NCI-H2227 (cell line): Measurements from ENCODE around the gene ATF5.
"Not testable (repeated sequence)": the region's sequence is repeated elsewhere in the genome, so short reads cannot be mapped to it uniquely, and the experiment has no call there.

Source experiments
- DNase-seq: peaks from one replicate; lab custom pipeline; 2025; ENCODE audit not compliant: unreplicated experiment; lab: John Stamatoyannopoulos, UW

The ATF5 gene

DNA sequence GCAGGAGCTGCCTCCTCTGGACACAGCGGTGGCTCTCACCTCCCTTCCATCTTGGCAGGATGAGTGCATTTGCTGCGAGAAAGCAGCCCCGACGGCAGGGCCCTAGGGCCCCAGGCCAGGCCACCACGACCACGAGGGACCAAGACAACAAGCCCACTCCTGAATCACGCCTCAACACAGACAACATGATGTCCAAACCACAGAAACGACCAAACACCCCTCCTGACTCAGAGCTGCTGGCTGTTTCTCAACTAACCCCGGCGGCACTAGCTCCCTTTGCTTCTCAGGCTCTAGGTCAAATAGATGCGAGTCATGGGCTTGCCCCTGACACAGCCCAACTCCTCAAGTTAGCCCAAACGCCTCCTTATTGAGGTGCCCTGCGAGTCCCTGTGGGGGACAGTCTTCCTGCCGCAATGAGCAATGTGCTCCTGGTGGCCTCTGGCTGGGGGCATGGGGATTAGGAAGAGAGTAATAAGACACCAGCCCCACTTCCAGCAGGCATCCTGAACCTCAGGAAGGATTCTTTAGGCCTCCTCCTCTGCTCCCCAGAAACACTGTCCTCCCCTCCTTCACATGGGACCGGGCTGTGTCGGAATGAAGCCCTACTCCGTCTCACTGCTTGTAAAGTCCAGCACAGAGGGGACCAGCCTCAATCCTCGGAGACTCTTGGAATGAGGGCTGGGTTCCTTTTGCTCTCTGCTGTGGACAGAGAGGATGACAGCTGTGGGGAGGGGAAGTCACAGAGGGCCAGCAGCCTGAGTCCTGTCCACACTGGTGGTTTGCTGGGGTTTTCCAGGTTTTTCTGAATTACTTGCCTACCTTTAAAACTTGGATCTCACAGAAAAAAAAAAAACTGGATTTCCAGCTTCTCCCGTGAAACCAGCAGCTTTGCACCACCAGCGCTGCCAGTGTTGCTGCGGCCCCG lies 6.9 kb upstream of the ATF5 start:
- DNase-seq = no peak

DNA sequence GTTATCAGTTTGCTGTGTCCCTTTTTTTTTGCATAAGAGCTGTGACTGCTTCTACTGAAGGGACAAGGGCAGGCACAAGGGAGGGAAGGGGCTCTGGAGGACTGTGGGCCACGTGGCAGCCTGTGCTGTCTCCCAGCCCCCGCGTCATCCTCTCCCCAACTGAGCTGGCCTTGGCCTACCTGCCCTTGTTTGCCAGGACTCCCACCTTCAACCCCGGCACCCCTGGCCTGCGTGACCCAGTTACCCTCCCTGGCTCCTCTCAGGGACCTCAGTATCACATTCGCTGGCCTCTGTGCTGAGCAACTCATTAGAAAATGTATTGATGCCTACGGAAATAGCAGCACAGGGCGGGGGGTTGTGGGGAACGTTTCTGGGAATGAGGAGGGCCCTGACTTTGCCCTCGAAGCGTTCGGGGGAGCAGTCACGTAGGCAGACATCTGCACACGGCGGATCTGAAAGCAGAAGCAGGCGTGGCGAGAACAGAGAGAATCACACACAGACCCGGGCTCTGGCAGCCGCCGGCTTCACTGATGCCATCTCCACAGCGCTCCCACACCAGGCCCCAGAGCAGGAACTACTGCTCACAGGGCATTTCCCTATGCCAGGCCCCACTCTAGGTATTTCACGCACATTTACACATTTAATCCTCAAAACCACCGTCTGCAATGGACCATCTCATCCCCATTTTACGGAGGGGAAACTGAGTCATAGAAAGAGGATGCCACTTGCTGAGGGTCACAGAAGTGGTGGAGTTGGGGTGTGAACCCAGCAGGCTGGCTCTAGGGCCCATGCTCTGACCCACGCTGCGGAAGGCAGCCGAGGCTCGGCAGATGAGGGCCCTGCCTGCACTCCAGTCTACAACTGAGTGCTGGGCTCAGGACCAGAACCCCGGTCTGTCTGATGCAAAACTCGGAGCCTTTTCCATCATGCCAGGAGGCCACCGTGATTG lies 5.7 kb upstream of the ATF5 start:
- DNase-seq = no peak

- no peak for DNase-seq
Measured at GRCh38 chr19:49924004-49924880, 4.8 kb upstream of the ATF5 start.

DNA sequence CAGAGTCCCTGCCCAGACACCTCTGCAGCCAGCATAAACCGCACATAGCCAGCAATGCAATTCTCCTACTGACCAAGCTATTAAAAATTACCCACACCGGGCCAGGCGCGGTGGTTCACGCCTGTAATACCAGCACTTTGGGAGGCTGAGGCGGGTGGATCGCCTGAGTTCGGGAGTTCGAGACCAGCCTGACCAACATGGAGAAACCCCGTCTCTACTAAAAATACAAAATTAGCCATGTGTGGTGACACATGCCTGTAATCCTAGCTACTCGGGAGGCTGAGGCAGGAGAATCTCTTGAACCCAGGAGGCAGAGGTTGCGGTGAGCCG lies 4.2 kb upstream of the ATF5 start:
- not testable (repeated sequence) for DNase-seq

DNA sequence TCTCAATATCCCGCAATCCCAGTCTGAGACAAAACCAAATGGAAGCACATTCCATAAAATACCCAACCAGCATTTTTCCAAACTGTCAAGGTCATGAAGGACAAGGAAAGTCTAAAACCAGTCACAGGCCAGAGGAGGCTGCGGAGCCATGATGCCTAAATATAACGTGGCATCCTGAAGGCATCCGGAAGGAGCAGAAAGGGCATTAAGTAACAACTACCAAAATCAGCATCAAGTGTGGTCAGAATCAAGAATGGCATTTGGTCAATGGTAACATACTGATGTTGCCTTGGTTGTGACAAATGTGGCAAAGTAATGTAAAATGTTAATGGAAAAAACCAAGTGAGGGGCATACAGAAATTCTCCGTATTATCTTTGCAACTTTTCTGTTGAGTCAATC lies 3.5 kb upstream of the ATF5 start:
- DNase-seq = no peak

DNA sequence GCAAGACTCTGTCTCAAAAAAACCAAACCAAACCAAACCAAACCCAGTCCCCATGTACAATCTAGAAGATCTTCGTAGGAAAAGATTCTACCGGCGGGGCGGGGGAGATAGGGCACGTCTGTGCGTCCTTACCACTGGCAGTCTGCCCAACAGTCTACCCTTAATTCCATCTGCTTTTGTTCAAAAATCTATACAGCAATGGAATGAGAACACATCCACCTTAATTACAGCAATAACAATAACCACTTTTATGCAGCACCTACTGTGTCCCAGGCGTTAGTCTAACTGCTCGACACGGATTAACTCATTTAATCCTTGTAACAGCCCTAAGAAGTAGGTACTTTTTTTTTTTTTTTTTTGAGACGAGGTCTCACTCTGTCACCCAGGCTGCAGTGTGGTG lies 2.5 kb upstream of the ATF5 start:
- DNase-seq = no peak

- no peak for DNase-seq
Measured at GRCh38 chr19:49927526-49928264, 1.3 kb upstream of the ATF5 start.

DNA sequence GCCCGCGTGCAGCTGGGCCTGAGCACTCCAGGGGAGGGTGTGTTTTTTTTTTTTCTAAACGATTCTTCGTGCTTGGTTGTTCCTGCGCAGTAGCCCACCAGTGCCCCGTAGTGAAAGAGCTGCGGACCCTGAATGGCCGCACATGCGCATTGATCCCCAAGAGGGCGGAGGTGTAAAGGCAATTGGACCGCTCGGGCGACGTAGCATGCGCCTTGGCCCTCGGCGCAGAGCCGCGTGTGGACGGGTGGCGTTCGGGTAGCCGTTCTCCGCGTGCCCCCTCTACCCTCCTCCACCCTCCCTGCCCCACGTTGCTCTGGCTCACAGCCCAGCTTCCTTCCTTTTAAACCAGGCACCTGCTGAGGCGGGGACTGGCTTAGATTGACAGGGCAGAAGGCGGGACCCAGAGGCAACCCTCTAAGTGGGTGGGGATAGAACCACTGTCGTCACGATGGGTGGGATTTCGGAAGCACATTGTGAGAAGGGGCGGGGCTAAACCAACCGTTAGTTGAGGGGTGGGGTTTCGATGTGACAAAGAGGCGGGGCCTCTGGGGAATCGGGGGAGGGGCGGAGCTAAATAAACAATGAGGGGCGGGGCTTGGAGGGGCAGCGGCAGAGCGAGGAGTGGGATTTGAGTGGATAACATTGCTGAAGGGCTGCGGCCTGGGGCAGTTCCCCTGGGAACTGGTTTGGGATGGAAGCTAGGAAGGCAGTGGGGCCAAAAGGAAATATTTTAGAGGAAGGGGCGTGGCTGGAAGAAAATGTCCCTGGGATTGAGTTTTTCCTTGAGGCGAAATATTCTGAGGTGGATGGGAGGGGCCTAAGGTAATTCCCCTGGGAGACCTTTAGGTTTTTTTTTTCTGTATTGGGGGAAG lies 842 bp downstream of the ATF5 start:
- DNase-seq = peak; percentile 93

DNA sequence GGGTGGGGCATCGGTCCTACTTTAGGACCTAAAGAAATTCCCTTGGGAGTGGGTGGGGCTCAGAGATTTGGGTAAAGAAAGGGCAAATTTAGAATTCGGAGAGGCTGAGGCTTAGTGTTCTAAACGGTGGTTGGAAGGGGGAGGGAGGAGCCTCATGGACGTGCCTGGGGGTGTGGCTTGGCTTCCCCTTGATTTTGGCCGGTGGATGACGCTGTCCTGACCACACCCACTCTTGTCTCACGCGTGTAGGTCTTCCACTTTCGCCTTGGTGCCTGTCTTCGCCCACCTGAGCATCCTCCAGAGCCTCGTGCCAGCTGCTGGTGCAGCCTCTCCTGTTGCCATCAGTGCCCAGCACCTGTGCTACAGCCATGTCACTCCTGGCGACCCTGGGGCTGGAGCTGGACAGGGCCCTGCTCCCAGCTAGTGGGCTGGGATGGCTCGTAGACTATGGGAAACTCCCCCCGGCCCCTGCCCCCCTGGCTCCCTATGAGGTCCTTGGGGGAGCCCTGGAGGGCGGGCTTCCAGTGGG lies 1.5 kb downstream of the ATF5 start:
- peak; percentile 67 for DNase-seq

- DNase-seq = no peak
Measured at GRCh38 chr19:49931293-49932040, 2.5 kb downstream of the ATF5 start.

GRCh38 chr19:49932041-49932451 lies 3.0 kb downstream of the ATF5 start:
- no peak for DNase-seq

DNA sequence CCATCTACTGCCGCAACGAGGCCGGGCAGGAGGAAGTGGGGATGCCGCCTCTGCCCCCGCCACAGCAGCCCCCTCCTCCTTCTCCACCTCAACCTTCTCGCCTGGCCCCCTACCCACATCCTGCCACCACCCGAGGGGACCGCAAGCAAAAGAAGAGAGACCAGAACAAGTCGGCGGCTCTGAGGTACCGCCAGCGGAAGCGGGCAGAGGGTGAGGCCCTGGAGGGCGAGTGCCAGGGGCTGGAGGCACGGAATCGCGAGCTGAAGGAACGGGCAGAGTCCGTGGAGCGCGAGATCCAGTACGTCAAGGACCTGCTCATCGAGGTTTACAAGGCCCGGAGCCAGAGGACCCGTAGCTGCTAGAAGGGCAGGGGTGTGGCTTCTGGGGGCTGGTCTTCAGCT lies 3.7 kb downstream of the ATF5 start:
- DNase-seq = no peak

- DNase-seq = no peak
Measured at GRCh38 chr19:49933643-49934042, 4.6 kb downstream of the ATF5 start.

GRCh38 chr19:49936549-49936948 lies 7.5 kb downstream of the ATF5 start:
- no peak for DNase-seq

GRCh38 chr19:49937750-49938381 lies 8.9 kb downstream of the ATF5 start:
- DNase-seq = peak; percentile 85

DNA sequence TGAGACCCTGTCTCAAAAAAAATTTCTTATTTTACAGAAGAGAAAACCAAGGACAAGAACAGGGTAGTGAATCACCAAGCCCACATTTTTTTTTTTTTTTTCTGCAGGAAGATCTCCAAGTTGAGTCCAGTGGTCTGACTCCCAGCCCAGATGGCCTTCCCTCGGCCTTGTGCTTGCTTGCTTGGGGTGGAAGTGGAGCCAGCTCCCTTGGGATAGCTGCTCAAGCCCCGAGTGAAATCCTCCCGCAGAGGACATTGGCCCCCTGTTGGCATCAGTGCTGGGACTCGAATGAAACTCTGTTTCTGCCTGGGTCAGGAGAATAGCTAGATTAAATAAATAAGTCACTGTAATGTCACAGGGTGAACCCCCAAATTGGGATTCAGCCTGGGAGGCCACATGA lies 9.7 kb downstream of the ATF5 start:
- DNase-seq = no peak

DNA sequence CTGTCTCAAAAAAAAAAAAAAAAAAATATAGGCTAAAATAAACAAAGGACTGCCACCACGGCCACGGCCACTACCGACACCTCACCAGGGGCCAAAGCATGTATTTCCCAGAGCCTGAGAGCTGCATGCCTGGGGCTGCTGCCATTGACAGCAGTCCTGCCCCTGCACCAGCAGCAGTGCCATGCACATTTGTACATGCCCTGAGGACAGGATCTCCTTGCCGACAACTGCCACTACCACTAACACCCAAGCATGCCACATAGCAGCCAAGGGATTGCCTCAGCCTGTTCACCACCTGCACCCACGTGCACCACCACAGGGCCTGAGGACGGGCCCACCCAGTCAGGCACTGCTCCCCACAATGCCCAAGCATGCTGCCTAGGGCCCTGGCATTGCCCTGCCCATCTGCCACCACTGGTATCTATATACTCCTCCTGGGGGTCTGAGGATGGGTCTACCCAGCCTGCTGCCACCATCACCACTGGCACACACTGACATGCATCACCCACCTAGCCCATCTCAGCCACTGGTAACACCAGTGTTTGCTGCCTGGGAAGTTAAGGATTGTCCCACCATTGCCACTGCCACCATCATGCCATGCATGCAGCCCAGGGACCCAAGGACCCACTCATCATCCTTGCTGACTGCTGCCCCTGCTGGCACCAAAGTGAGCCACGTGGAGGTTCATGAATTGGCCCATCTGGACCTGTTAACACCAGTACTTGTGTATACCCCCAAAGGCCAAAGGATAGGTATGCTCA lies 10.9 kb downstream of the ATF5 start:
- no peak for DNase-seq
